ENCODE data around the gene SATB1. TPM values are rescaled to one million over a fixed set of nuclear protein-coding genes. Genes with fewer than 3 reads are reported as not detected.

Gene SATB1
- total and polyA plus RNA-seq, 2 experiments from 2014 or later = 17.4 to 28.9 TPM

GRCh38 chr3:18441551-18441950, 16.4 kb upstream of the SATB1 start:
- ATAC-seq = no peak
- H3K27ac Mint-ChIP-seq = no peak overlapping the region
- Histone ChIP-seq H4K20me1 (replicated peaks; ENCODE audit: insufficient read depth) (0 out of 2 replicates have a peak, but pooled peaks cover 5% of the 10 kb centered on the region), H3K4me1 (ENCODE audit: insufficient read depth) (peaks cover 22% of the 10 kb centered on the region), H3K27me3 (ENCODE audit: insufficient read depth) (peaks cover 29% of the 10 kb centered on the region), H3K27ac (ENCODE audit: low read depth) (no peak overlapping the region), H3K36me3 (ENCODE audit: insufficient read depth) (no peaks in the 10 kb centered on the region), H3F3A (replicated peaks; ENCODE audit: low read depth) (peaks cover 4% of the 10 kb centered on the region; the same call in 1 of the 2 replicates), H2AFZ (no peak overlapping the region), H3K4me3 (no peak overlapping the region), H3K4me2 (no peak overlapping the region), H3K9me2 (ENCODE audit: insufficient read depth) (no peaks in the 10 kb centered on the region), H3K79me2 (replicated peaks; ENCODE audit: insufficient read depth) (peaks cover 36% of the 10 kb centered on the region)
- DNase-seq (ENCODE audit: low spot score) = no peak
- no peaks in the 10 kb centered on the region for H3K9me3 Mint-ChIP-seq
- TF ChIP-seq NANOG (IDR thresholded peaks at IDR 0.05; ENCODE audit: borderline replicate concordance) = no peak
- TF ChIP-seq ZNF462 (CRISPR knock-in tag; IDR thresholded peaks at IDR 0.05) = no peak
- no peak for TF ChIP-seq STAT1 (IDR thresholded peaks at IDR 0.05; ENCODE audit: unreplicated experiment)
- TF ChIP-seq CTCF (conservative IDR thresholded peaks at IDR 0.05; ENCODE audit: low read depth in 2 of 2) = no peak
- no peak for TF ChIP-seq POLR2AphosphoS5 (IDR thresholded peaks at IDR 0.05; ENCODE audit: low read depth)
- TF ChIP-seq EZH2phosphoT487 (IDR thresholded peaks at IDR 0.05; ENCODE audit: unreplicated experiment) = no peak
- no peak for TF ChIP-seq ZNF114 (CRISPR knock-in tag; IDR thresholded peaks at IDR 0.05)
- no peak for TF ChIP-seq EZH2 (IDR thresholded peaks at IDR 0.05; ENCODE audit: low read depth, unreplicated experiment)
- no peak for TF ChIP-seq ETS1 (IDR thresholded peaks at IDR 0.05)
- TF ChIP-seq REST (IDR thresholded peaks at IDR 0.05; ENCODE audit: unreplicated experiment) = no peak
- TF ChIP-seq ZNF331 (CRISPR knock-in tag; IDR thresholded peaks at IDR 0.05; ENCODE audit: low read depth) = no peak
- TF ChIP-seq JUNB (IDR thresholded peaks at IDR 0.05; ENCODE audit: unreplicated experiment) = no peak
- no peak for TF ChIP-seq CREB1 (CRISPR knock-in tag; IDR thresholded peaks at IDR 0.05; ENCODE audit: low read depth)
- H3K4me3 Mint-ChIP-seq = no peak overlapping the region
- peaks cover 29% of the 10 kb centered on the region for H3K4me1 Mint-ChIP-seq
- H3K27me3 Mint-ChIP-seq (ENCODE audit: insufficient read depth, low read depth, poor library complexity) = peaks cover 16% of the 10 kb centered on the region
- no peaks in the 10 kb centered on the region for H3K36me3 Mint-ChIP-seq (ENCODE audit: low read depth)
